GM12878 (cell line): ENCODE measurements around the gene CDCA5. TPM values are rescaled to one million over a fixed set of nuclear protein-coding genes. Genes with fewer than 3 reads are reported as not detected.

Experiments used
- CBX3 ChIP-seq: fragments of 200-600 bp; sonication (generic); IDR thresholded peaks from 2 replicates; pipeline ENCODE4 v1.6.1; 2016; ENCODE audit warnings: low read depth, borderline replicate concordance
- ETV6 ChIP-seq, 2 experiments: fragments of 450-650 bp in 1 of 2; IDR thresholded peaks in 1 of 2; conservative IDR thresholded peaks in 1 of 2; 2 replicates each; pipeline ENCODE4 v1.6.1; 2014; ENCODE audit warnings: antibody characterized with exemption in 1 of 2, borderline replicate concordance in 1 of 2, low read depth in 1 of 2, mild to moderate bottlenecking in 1 of 2, moderate library complexity in 1 of 2
- GABPA ChIP-seq: IDR thresholded peaks from 2 replicates; pipeline ENCODE4 v1.6.1; 2014; ENCODE audit warnings: antibody characterized with exemption, low read depth, mild to moderate bottlenecking, inconsistent platforms
- GATAD2B ChIP-seq: fragments of 450-650 bp; conservative IDR thresholded peaks from 2 replicates; pipeline ENCODE4 v1.6.1; 2017; ENCODE audit warnings: low read depth, mild to moderate bottlenecking, moderate library complexity
- IKZF2 ChIP-seq, 2 experiments: fragments of 450-650 bp; IDR thresholded peaks; 2 replicates each; pipeline ENCODE4 v1.6.1; 2017; ENCODE audit warnings: mild to moderate bottlenecking in 2 of 2, moderate library complexity in 2 of 2
- NFYA ChIP-seq: IDR thresholded peaks from 2 replicates; pipeline ENCODE4 v1.6.1; 2011; ENCODE audit warnings: low read depth, mild to moderate bottlenecking, low read length, improper control_type of control experiment, borderline replicate concordance
- NFYB ChIP-seq: IDR thresholded peaks from 2 replicates; pipeline ENCODE4 v1.6.1; 2011; ENCODE audit warnings: low read depth, mild to moderate bottlenecking, low read length, improper control_type of control experiment, moderate library complexity; ENCODE audit not compliant: insufficient read depth
- RAD21 ChIP-seq: IDR thresholded peaks from 2 replicates; pipeline ENCODE4 v1.6.1; 2011; ENCODE audit warnings: mild to moderate bottlenecking, low read depth, low read length, moderate library complexity; ENCODE audit not compliant: insufficient read depth
- RCOR1 ChIP-seq: conservative IDR thresholded peaks from 2 replicates; pipeline ENCODE4 v1.6.1; 2012; ENCODE audit warnings: low read depth, low read length, improper control_type of control experiment
- RELA ChIP-seq: fragments of 450-650 bp; IDR thresholded peaks from 2 replicates; pipeline ENCODE4 v1.8.0; 2014; ENCODE audit warnings: borderline replicate concordance; ENCODE audit not compliant: partially characterized antibody
- SREBF2 ChIP-seq: IDR thresholded peaks from 2 replicates; pipeline ENCODE4 v1.6.1; 2012; ENCODE audit warnings: mild to moderate bottlenecking, low read length
- TAF1 ChIP-seq: IDR thresholded peaks from 2 replicates; pipeline ENCODE4 v1.6.1; 2011; ENCODE audit warnings: mild to moderate bottlenecking, low read depth, low read length, borderline replicate concordance
- ZNF274 ChIP-seq: IDR thresholded peaks from one replicate; pipeline ENCODE4 v1.8.0; 2011; ENCODE audit not compliant: insufficient read length, insufficient read depth
- polyA plus RNA-seq, 11 experiments: library from polyadenylated mRNA; depleted of rRNA in 4 of 11; unstranded in 6 of 11; stranded (reverse) in 5 of 11; fragments of >200 nt; fragmentation: Nextera tagmentation in 4 of 11; fragmentation: Illumina TruSeq in 1 of 11; extraction: Ambion mirVana in 4 of 11; extraction: Trizol in 1 of 11; gene quantifications; 1 replicate in 1 of 11; 2 replicates in 10 of 11; pipeline versions ENCODE4 v1.2.1 to v1.2.3, GENCODE V29; 2011 to 2016; ENCODE audit warnings: inconsistent platforms in 2 of 11, missing spikeins in 2 of 11, low read depth in 1 of 11
- total RNA-seq, 4 experiments: library from RNA; depleted of rRNA in 3 of 4; stranded (reverse); fragments of >200 nt in 3 of 4; fragmentation: Illumina TruSeq in 1 of 4; extraction: Trizol in 1 of 4; gene quantifications; 2 replicates each; pipeline versions ENCODE4 v1.2.1 to v1.2.3, GENCODE V29; 2013 to 2021
- TF ChIP-seq, protein P1 (sequence below): fragments of 450-650 bp; formaldehyde crosslinking; IDR thresholded peaks from 2 replicates; pipeline ENCODE4 v1.4.0; 2022; ENCODE audit warnings: mild to moderate bottlenecking, moderate library complexity
- TF ChIP-seq, protein P2 (sequence below): fragments of 450-650 bp; formaldehyde crosslinking; IDR thresholded peaks from 2 replicates; pipeline ENCODE4 v1.4.0; 2020; ENCODE audit warnings: mild to moderate bottlenecking, moderate library complexity
- TF ChIP-seq, protein P3 (sequence below): fragments of 450-650 bp; conservative IDR thresholded peaks from 2 replicates; pipeline ENCODE4 v1.6.1; 2017; ENCODE audit warnings: mild to moderate bottlenecking, moderate library complexity
- TF ChIP-seq, protein P4 (sequence below): IDR thresholded peaks from 2 replicates; pipeline ENCODE4 v1.6.1; 2012; ENCODE audit warnings: low read depth, low read length, improper control_type of control experiment

Gene CDCA5
- total and polyA plus RNA-seq, 10 of the 15 experiments (the other 5 are each of a cell fraction or from before 2014, with no cell fraction given): 21.2 to 107 (median 64.9) TPM

DNA sequence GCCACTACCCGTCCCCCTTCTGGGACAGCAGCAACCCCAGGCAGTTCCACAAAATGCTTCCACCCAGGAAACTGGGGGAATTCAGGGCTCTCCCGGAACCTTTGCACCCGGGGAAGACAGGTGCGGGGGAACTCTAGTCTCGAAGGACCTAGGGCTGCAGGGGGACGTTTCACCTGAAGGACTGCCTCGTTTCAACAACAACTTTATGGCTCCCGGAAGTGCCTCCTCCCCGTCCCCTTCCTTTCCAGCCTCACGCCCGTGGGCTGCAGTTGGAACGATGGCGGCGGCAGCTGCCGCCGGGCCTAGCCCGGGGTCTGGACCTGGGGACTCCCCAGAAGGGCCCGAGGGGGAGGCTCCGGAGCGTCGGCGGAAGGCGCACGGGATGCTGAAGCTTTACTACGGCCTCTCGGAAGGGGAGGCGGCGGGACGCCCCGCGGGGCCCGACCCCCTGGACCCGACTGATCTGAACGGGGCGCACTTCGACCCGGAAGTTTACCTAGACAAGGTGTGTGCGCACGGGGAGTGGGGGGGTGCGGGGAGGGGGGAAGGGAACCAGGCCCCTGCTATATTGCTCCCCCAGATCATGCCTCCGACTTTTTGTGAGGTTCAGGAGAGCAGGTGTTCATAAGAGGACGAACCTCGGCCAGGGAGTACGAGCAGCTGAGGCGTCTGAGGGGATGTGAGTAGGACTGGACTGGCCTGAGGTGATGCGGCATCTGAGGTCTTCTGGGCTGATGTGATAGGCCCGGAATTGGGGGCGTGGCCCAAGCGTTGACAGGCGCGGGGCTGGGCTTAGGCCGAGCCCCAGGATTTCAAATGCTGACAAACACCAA, 12.3 kb upstream of the CDCA5 start, which contains the start of gene VPS51 (continued):
- TF ChIP-seq, protein P1, sequence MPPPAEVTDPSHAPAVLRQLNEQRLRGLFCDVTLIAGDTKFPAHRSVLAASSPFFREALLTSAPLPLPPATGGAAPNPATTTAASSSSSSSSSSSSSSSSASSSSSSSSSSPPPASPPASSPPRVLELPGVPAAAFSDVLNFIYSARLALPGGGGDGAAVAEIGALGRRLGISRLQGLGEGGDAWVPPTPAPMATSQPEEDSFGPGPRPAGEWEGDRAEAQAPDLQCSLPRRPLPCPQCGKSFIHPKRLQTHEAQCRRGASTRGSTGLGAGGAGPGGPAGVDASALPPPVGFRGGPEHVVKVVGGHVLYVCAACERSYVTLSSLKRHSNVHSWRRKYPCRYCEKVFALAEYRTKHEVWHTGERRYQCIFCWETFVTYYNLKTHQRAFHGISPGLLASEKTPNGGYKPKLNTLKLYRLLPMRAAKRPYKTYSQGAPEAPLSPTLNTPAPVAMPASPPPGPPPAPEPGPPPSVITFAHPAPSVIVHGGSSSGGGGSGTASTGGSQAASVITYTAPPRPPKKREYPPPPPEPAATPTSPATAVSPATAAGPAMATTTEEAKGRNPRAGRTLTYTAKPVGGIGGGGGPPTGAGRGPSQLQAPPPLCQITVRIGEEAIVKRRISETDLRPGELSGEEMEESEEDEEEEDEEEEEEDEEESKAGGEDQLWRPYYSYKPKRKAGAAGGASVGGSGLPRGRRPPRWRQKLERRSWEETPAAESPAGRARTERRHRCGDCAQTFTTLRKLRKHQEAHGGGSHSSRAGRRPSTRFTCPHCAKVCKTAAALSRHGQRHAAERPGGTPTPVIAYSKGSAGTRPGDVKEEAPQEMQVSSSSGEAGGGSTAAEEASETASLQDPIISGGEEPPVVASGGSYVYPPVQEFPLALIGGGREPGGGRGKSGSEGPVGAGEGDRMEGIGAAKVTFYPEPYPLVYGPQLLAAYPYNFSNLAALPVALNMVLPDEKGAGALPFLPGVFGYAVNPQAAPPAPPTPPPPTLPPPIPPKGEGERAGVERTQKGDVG (CRISPR knock-in tag): 0 out of 2 replicates have a peak, but pooled peaks have one; percentile 13
- TF ChIP-seq RAD21 (peak; percentile 11; the same call in 1 of the 2 replicates), GATAD2B (peak; percentile 91), GABPA (peak; percentile 99), CBX3 (no peak), NFYA (no peak), TAF1 (peak; percentile 96), ETV6 (conservative IDR thresholded peaks at IDR 0.05 in 1 of 2, IDR thresholded peaks at IDR 0.05 in 1 of 2; ENCODE audit: borderline replicate concordance in 1 of 2, low read depth in 1 of 2) (peak in 1 of 2 experiments; percentile 78; a peak in 2 of 4 replicates), RCOR1 (peak; percentile 92; the same call in 1 of the 2 replicates), RELA (peak; percentile 94), NFYB (peak; percentile 43; the same call in 1 of the 2 replicates), ZNF274 (no peak), IKZF2 (IDR thresholded peaks at IDR 0.05) (peak; percentile 85 to 92), SREBF2 (peak; percentile 53; the same call in 1 of the 2 replicates)
- TF ChIP-seq, protein P2, sequence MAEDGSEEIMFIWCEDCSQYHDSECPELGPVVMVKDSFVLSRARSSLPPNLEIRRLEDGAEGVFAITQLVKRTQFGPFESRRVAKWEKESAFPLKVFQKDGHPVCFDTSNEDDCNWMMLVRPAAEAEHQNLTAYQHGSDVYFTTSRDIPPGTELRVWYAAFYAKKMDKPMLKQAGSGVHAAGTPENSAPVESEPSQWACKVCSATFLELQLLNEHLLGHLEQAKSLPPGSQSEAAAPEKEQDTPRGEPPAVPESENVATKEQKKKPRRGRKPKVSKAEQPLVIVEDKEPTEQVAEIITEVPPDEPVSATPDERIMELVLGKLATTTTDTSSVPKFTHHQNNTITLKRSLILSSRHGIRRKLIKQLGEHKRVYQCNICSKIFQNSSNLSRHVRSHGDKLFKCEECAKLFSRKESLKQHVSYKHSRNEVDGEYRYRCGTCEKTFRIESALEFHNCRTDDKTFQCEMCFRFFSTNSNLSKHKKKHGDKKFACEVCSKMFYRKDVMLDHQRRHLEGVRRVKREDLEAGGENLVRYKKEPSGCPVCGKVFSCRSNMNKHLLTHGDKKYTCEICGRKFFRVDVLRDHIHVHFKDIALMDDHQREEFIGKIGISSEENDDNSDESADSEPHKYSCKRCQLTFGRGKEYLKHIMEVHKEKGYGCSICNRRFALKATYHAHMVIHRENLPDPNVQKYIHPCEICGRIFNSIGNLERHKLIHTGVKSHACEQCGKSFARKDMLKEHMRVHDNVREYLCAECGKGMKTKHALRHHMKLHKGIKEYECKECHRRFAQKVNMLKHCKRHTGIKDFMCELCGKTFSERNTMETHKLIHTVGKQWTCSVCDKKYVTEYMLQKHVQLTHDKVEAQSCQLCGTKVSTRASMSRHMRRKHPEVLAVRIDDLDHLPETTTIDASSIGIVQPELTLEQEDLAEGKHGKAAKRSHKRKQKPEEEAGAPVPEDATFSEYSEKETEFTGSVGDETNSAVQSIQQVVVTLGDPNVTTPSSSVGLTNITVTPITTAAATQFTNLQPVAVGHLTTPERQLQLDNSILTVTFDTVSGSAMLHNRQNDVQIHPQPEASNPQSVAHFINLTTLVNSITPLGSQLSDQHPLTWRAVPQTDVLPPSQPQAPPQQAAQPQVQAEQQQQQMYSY (CRISPR knock-in tag): no peak
- TF ChIP-seq, protein P3, sequence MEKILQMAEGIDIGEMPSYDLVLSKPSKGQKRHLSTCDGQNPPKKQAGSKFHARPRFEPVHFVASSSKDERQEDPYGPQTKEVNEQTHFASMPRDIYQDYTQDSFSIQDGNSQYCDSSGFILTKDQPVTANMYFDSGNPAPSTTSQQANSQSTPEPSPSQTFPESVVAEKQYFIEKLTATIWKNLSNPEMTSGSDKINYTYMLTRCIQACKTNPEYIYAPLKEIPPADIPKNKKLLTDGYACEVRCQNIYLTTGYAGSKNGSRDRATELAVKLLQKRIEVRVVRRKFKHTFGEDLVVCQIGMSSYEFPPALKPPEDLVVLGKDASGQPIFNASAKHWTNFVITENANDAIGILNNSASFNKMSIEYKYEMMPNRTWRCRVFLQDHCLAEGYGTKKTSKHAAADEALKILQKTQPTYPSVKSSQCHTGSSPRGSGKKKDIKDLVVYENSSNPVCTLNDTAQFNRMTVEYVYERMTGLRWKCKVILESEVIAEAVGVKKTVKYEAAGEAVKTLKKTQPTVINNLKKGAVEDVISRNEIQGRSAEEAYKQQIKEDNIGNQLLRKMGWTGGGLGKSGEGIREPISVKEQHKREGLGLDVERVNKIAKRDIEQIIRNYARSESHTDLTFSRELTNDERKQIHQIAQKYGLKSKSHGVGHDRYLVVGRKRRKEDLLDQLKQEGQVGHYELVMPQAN: peak; percentile 82
- TF ChIP-seq, protein P4, sequence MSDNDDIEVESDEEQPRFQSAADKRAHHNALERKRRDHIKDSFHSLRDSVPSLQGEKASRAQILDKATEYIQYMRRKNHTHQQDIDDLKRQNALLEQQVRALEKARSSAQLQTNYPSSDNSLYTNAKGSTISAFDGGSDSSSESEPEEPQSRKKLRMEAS: peak; percentile 15; the same call in 1 of the 2 replicates
